Measurements from ENCODE around the gene ADAMTS19.

GRCh38 chr5:129661366-129662035, 201.4 kb downstream of the ADAMTS19 start:
- TF ChIP-seq CREB1 (IDR thresholded peaks at IDR 0.05; ENCODE audit: low read depth) = no peak
- TF ChIP-seq TAF1 (IDR thresholded peaks at IDR 0.05; ENCODE audit: low read depth) = no peak
- no peak for TF ChIP-seq FOXM1 (IDR thresholded peaks at IDR 0.05; ENCODE audit: borderline replicate concordance, low read depth)
- no peak for TF ChIP-seq YY1 (IDR thresholded peaks at IDR 0.05; ENCODE audit: low read depth)
